ENCODE measurements around the gene PADI3.

- TF ChIP-seq POLR2A (IDR thresholded peaks at IDR 0.05) (no peak), CTCF (IDR thresholded peaks at IDR 0.05) (no peak)
Measured at GRCh38 chr1:17289721-17290120, 40.8 kb downstream of the PADI3 start.
